Cardiac muscle cell (in vitro differentiated cells and primary cell): ENCODE data around the gene ARFGAP1. TPM values are rescaled to one million over a fixed set of nuclear protein-coding genes. Genes with fewer than 3 reads are reported as not detected.

Source experiments
- DNase-seq, 2 donors: peaks; one replicate each; pipeline versions ENCODE4 v3.0.0 to v3.0.0-alpha.2; 2010 to 2017; ENCODE audit warnings: low read depth in 1 of 2, low spot score in 1 of 2
- H3K27ac ChIP-seq: fragments of 200-600 bp; sonication (generic); 2 replicates; pipeline ENCODE4 v1.5.1; 2016
- H3K27me3 ChIP-seq: fragments of 200-600 bp; sonication (generic); 2 replicates; pipeline ENCODE4 v1.6.0; 2016; ENCODE audit warnings: control low read depth
- H3K36me3 ChIP-seq: fragments of 200-600 bp; sonication (generic); 2 replicates; pipeline ENCODE4 v1.5.1; 2016; ENCODE audit warnings: control low read depth
- H3K4me1 ChIP-seq: fragments of 200-600 bp; sonication (generic); 2 replicates; pipeline ENCODE4 v1.8.1; 2017; ENCODE audit warnings: low read depth, mild to moderate bottlenecking, mixed run types
- H3K4me3 ChIP-seq: fragments of 200-600 bp; sonication (generic); 2 replicates; pipeline ENCODE4 v1.5.1; 2016; ENCODE audit warnings: mild to moderate bottlenecking
- H3K9me3 ChIP-seq: fragments of 200-600 bp; sonication (generic); 2 replicates; pipeline ENCODE4 v1.5.1; 2017; ENCODE audit warnings: low read depth, mild to moderate bottlenecking, control low read depth
- CTCF ChIP-seq: IDR thresholded peaks from 2 replicates; pipeline ENCODE4 v1.5.1; 2012; ENCODE audit warnings: low read depth, mild to moderate bottlenecking, low read length
- polyA plus RNA-seq: library from polyadenylated mRNA; unstranded; fragments of >200 nt; fragmentation: Nextera tagmentation; extraction: Ambion mirVana; gene quantifications from 2 replicates; pipeline ENCODE4 v1.2.1, GENCODE V29; 2016
- total RNA-seq: library from RNA; depleted of rRNA; stranded (reverse); fragments of >200 nt; gene quantifications from 2 replicates; pipeline ENCODE4 v1.2.3, GENCODE V29; 2016

ARFGAP1 gene
- total and polyA plus RNA-seq, 2 experiments from 2014 or later, result 85.3 to 96.5 TPM

GRCh38 chr20:63306673-63307537, 34.3 kb downstream of the ARFGAP1 start:
- TF ChIP-seq CTCF, result no peak
- Histone ChIP-seq H3K4me1 (no peaks in the 10 kb centered on the region), H3K9me3 (no peaks in the 10 kb centered on the region)

GRCh38 chr20:63307538-63308217, 35.1 kb downstream of the ARFGAP1 start:
- Histone ChIP-seq H3K27ac (no peak overlapping the region), H3K27me3 (peaks cover 14% of the 10 kb centered on the region), H3K4me3 (no peak overlapping the region), H3K36me3 (no peaks in the 10 kb centered on the region), H3K4me1 (no peaks in the 10 kb centered on the region), H3K9me3 (no peaks in the 10 kb centered on the region)
- DNase-seq, result no peak
- TF ChIP-seq CTCF, result no peak

More at GRCh38 chr20:63306673-63307537, 34.3 kb downstream of the ARFGAP1 start:
- peaks cover 21% of the 10 kb centered on the region for H3K27me3 ChIP-seq
- no peak overlapping the region for H3K27ac ChIP-seq
- H3K4me3 ChIP-seq, result no peak overlapping the region
- DNase-seq, result no peak
- H3K36me3 ChIP-seq, result no peaks in the 10 kb centered on the region

DNA sequence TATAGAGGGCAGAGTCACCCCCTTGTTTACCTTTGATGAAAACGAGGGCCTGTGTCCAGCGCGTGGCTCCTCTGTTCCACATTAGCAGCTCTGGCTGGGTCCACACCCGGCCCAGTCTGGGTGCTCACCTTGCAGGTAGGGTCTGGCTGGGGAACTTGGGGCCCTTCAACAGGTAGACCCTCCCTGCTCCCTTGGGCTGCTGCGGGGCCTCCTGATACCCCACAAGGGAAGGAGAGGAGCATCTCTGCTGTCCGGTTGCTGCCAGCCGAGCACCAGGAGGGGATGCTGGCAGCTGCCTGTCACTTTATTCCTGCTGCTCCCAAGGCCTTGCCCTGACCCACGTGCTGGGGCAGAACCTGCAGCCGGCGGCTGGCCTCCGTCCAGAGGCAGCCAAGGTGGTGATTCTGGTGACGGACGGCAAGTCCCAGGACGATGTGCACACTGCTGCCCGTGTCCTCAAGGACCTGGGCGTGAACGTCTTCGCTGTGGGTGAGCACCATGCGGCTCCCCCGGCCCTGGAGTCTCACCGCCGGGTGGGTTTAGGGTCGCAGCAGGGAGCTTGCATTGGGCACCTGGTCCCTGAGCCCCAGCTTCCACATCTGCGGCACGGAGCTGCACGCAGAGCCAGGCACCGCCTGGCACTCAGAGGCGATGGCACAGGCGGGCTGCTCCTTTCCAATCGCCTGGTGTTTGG, 35.8 kb downstream of the ARFGAP1 start:
- Histone ChIP-seq H3K4me1 (no peaks in the 10 kb centered on the region), H3K27me3 (peaks cover 9% of the 10 kb centered on the region), H3K4me3 (no peak overlapping the region), H3K27ac (no peak overlapping the region), H3K36me3 (no peaks in the 10 kb centered on the region), H3K9me3 (no peaks in the 10 kb centered on the region)
- no peak for DNase-seq
- TF ChIP-seq CTCF, result no peak

DNA sequence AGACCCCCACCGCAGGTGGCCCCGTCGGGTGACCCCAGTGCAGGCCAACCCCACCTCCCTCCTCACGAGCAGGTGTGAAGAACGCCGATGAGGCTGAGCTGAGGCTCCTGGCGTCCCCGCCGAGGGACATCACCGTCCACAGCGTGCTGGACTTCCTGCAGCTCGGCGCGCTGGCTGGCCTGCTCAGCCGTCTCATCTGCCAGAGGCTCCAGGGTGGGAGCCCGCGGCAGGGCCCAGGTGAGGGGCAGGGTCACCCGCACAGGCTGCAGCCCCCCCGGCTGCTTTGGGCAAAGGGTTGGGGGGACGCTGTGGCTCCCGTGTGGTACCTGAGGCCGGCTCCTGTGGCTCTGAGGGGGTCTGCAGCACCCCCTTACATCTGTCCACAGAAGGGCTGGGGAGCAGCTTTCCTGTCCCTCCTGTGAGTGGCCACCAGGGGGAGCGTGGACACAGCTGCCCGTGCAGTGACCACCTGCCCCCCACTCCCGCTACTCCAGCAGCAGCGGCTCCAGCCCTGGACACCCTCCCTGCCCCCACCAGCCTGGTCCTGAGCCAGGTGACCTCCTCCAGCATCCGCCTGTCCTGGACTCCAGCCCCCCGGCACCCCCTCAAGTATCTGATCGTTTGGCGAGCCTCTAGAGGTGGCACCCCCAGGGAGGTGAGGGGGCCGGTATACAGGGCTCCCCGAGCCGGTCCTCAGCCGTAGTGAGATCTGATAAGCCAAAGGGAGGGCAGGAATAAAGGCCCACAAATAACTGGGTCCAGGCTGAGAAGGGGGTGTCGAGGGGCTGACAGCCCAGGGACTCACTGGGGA, 36.9 kb downstream of the ARFGAP1 start:
- Histone ChIP-seq H3K27ac (no peak overlapping the region), H3K9me3 (no peaks in the 10 kb centered on the region), H3K4me1 (no peaks in the 10 kb centered on the region), H3K27me3 (peaks cover 9% of the 10 kb centered on the region), H3K36me3 (no peaks in the 10 kb centered on the region), H3K4me3 (no peak overlapping the region)
- peak; percentile 54 to 72 for DNase-seq
- TF ChIP-seq CTCF, result peak; percentile 85
